HepG2 (cell line): ENCODE results near the gene MTHFD2. TPM values are rescaled to one million over a fixed set of nuclear protein-coding genes. Genes with fewer than 3 reads are reported as not detected.

ENCODE experiments used
- CEBPB ChIP-seq: IDR thresholded peaks from 2 replicates; pipeline ENCODE4 v1.6.1; 2011; ENCODE audit warnings: low read depth, low read length, improper control_type of control experiment, borderline replicate concordance
- CENPBD1 ChIP-seq: sonication (generic); formaldehyde crosslinking; IDR thresholded peaks from 2 replicates; pipeline ENCODE4 v1.8.0; 2022; ENCODE audit warnings: missing genetic modification reagents, low read depth, mild to moderate bottlenecking, borderline replicate concordance
- GLI4 ChIP-seq: sonication (generic); formaldehyde crosslinking; IDR thresholded peaks from 2 replicates; pipeline ENCODE4 v1.5.1; 2020; ENCODE audit warnings: missing genetic modification reagents, mild to moderate bottlenecking, moderate library complexity, borderline replicate concordance
- HINFP ChIP-seq: sonication (generic); formaldehyde crosslinking; IDR thresholded peaks from 2 replicates; pipeline ENCODE4 v1.4.0; 2020; ENCODE audit warnings: low read depth, mild to moderate bottlenecking, missing genetic modification reagents
- IRF2 ChIP-seq: IDR thresholded peaks from 2 replicates; pipeline ENCODE4 v1.6.1; 2018; ENCODE audit warnings: missing genetic modification reagents, missing compliant biosample characterization
- KLF16 ChIP-seq, 2 experiments: sonication (generic) in 1 of 2; formaldehyde crosslinking in 1 of 2; IDR thresholded peaks; 2 replicates each; pipeline versions ENCODE4 v1.6.1 to v1.8.0; 2016 to 2023; ENCODE audit warnings: missing genetic modification reagents in 2 of 2, missing compliant biosample characterization in 1 of 2
- MAF1 ChIP-seq: sonication (generic); formaldehyde crosslinking; IDR thresholded peaks from 2 replicates; pipeline ENCODE4 v1.5.0; 2020; ENCODE audit warnings: missing genetic modification reagents, borderline replicate concordance
- MLX ChIP-seq: IDR thresholded peaks from 2 replicates; pipeline ENCODE4 v1.6.1; 2016
- NFIB ChIP-seq: sonication (generic); formaldehyde crosslinking; IDR thresholded peaks from 2 replicates; pipeline ENCODE4 v1.9.0; 2021; ENCODE audit warnings: missing genetic modification reagents, mild to moderate bottlenecking, borderline replicate concordance
- PHB2 ChIP-seq: fragments of 450-650 bp; IDR thresholded peaks from 2 replicates; pipeline ENCODE4 v1.6.1; 2018; ENCODE audit not compliant: partially characterized antibody
- REPIN1 ChIP-seq: sonication (generic); formaldehyde crosslinking; IDR thresholded peaks from 2 replicates; pipeline ENCODE4 v1.8.0; 2022; ENCODE audit warnings: missing genetic modification reagents, low read depth, mild to moderate bottlenecking, borderline replicate concordance
- RFX3 ChIP-seq: IDR thresholded peaks from 2 replicates; pipeline ENCODE4 v1.6.1; 2016; ENCODE audit warnings: missing biosample characterization, missing genetic modification reagents
- SALL2 ChIP-seq: sonication (generic); formaldehyde crosslinking; IDR thresholded peaks from 2 replicates; pipeline ENCODE4 v1.8.1; 2023; ENCODE audit warnings: mild to moderate bottlenecking, missing genetic modification reagents, inconsistent platforms
- STAG1 ChIP-seq: sonication (generic); formaldehyde crosslinking; IDR thresholded peaks from 2 replicates; pipeline ENCODE4 v1.4.0; 2020; ENCODE audit warnings: missing genetic modification reagents
- TAF1 ChIP-seq: sonication (generic); formaldehyde crosslinking; IDR thresholded peaks from 2 replicates; pipeline ENCODE4 v1.4.0; 2020; ENCODE audit warnings: missing genetic modification reagents
- ZHX2 ChIP-seq, 2 experiments: sonication (generic) in 1 of 2; formaldehyde crosslinking in 1 of 2; IDR thresholded peaks; 2 replicates each; pipeline versions ENCODE4 v1.6.1 to v1.9.0; 2014 to 2022; ENCODE audit warnings: antibody characterized with exemption in 1 of 2, borderline replicate concordance in 1 of 2, inconsistent platforms in 1 of 2, low read depth in 1 of 2, missing genetic modification reagents in 1 of 2
- ZNF235 ChIP-seq: sonication (generic); formaldehyde crosslinking; IDR thresholded peaks from 2 replicates; pipeline ENCODE4 v1.8.1; 2023; ENCODE audit warnings: mild to moderate bottlenecking, missing genetic modification reagents, borderline replicate concordance
- ZNF296 ChIP-seq: sonication (generic); formaldehyde crosslinking; conservative IDR thresholded peaks from 2 replicates; pipeline ENCODE4 v1.5.0; 2020; ENCODE audit warnings: mild to moderate bottlenecking, missing genetic modification reagents
- ZNF34 ChIP-seq: sonication (generic); formaldehyde crosslinking; IDR thresholded peaks from 2 replicates; pipeline ENCODE4 v1.4.0; 2020; ENCODE audit warnings: mild to moderate bottlenecking, missing genetic modification reagents, borderline replicate concordance
- polyA plus RNA-seq, 8 experiments: library from polyadenylated mRNA; depleted of rRNA in 3 of 8; stranded (reverse) in 7 of 8; unstranded in 1 of 8; fragments of >200 nt; fragmentation: Illumina TruSeq in 4 of 8; extraction: Trizol in 4 of 8; gene quantifications; 2 replicates each; pipeline versions ENCODE4 v1.2.1 to v1.2.3, GENCODE V29; 2011 to 2016; ENCODE audit warnings: low read depth in 4 of 8, missing spikeins in 1 of 8, mixed read lengths in 1 of 8; ENCODE audit not compliant: insufficient read depth in 1 of 8
- total RNA-seq, 5 experiments: library from RNA; depleted of rRNA; stranded (reverse); fragments of >200 nt; fragmentation: Illumina TruSeq; extraction: Trizol; gene quantifications; 2 replicates each; pipeline ENCODE4 v1.2.3, GENCODE V29; 2016; ENCODE audit warnings: low read depth in 1 of 5

Gene MTHFD2
- total and polyA plus RNA-seq, 2 of the 13 experiments (the other 11 are each of a cell fraction or from before 2014, with no cell fraction given): 188 to 269 TPM

GRCh38 chr2:74178211-74179062 lies 20.0 kb upstream of the MTHFD2 start, which contains the start of gene MOB1A (continued):
- TF ChIP-seq ZNF34 (CRISPR knock-in tag): no peak
- no peak for TF ChIP-seq MLX (CRISPR knock-in tag)
- TF ChIP-seq TAF1 (CRISPR knock-in tag): peak; percentile 92
- no peak for TF ChIP-seq STAG1 (CRISPR knock-in tag)
- TF ChIP-seq ZHX2 (IDR thresholded peaks at IDR 0.05; ENCODE audit: low read depth): no peak
- TF ChIP-seq ZHX2 (CRISPR knock-in tag; IDR thresholded peaks at IDR 0.05; ENCODE audit: borderline replicate concordance): no peak
- TF ChIP-seq SALL2 (CRISPR knock-in tag): no peak; the same call in 1 of the 2 replicates
- peak; percentile 81; the same call in 1 of the 2 replicates for TF ChIP-seq GLI4
- TF ChIP-seq ZNF296: peak; percentile 77; the same call in 1 of the 2 replicates
- TF ChIP-seq RFX3 (CRISPR knock-in tag): no peak
- no peak for TF ChIP-seq HINFP (CRISPR knock-in tag)
- TF ChIP-seq KLF16 (CRISPR knock-in tag; IDR thresholded peaks at IDR 0.05): peak in 1 of 2 experiments; percentile 90; a peak in 2 of 4 replicates
- no peak for TF ChIP-seq CENPBD1 (CRISPR knock-in tag)
- no peak for TF ChIP-seq ZNF235 (CRISPR knock-in tag)
- no peak for TF ChIP-seq CEBPB
- peak; percentile 25; the same call in 1 of the 2 replicates for TF ChIP-seq MAF1 (CRISPR knock-in tag)
- TF ChIP-seq IRF2: no peak
- TF ChIP-seq NFIB (CRISPR knock-in tag): no peak
- TF ChIP-seq PHB2: no peak
- no peak for TF ChIP-seq REPIN1 (CRISPR knock-in tag)
